IMR-90 (cell line): Measurements from ENCODE around the gene NXN. TPM values are rescaled to one million over a fixed set of nuclear protein-coding genes. Genes with fewer than 3 reads are reported as not detected.

ENCODE experiments used
- ATAC-seq: fragments of 200-7000 bp; cut with Tn5 transposase; 2 replicates; pipeline ENCODE4 v1.9.1; 2020; ENCODE audit warnings: low read depth, mild to moderate bottlenecking, moderate library complexity
- BruUV-seq: library from RNA; stranded (reverse); fragments of 400-500 nt; replicated peaks from 2 replicates; lab custom pipeline; 2021; lab: Mats Ljungman, UMichigan
- CTCF ChIA-PET: fragments of 300-600 bp; formaldehyde crosslinking; extraction: SDS; loops from one replicate; lab custom pipeline; 2021; ENCODE audit warnings: antibody characterized with exemption; lab: Yijun Ruan, JAX
- POLR2A ChIA-PET: fragments of 300-600 bp; sonication (Branson Sonifier 250); formaldehyde crosslinking; loops from one replicate; lab custom pipeline; 2022; ENCODE audit warnings: antibody characterized with exemption; ENCODE audit not compliant: unreplicated experiment; lab: Charles Lee
- DNase-seq: peaks from one replicate; pipeline ENCODE4 v3.0.0; 2013
- H2AFZ ChIP-seq: replicated peaks from 2 replicates; pipeline ENCODE3; 2013; ENCODE audit warnings: low read length, mild to moderate bottlenecking; ENCODE audit not compliant: poor library complexity
- H2AK5ac ChIP-seq: 2 replicates; pipeline ENCODE4 v1.6.1; 2013; ENCODE audit warnings: low read depth, low read length, inconsistent platforms
- H2AK9ac ChIP-seq: replicated peaks from 2 replicates; pipeline ENCODE3; 2013; ENCODE audit warnings: mild to moderate bottlenecking, low read depth, low read length, moderate library complexity; ENCODE audit not compliant: poor library complexity
- H2BK120ac ChIP-seq: 2 replicates; pipeline ENCODE4 v1.6.1; 2013; ENCODE audit warnings: low read depth, low read length, inconsistent platforms
- H2BK15ac ChIP-seq: 3 replicates; pipeline ENCODE4 v1.6.1; 2013; ENCODE audit warnings: low read depth, low read length, inconsistent platforms
- H2BK20ac ChIP-seq: 2 replicates; pipeline ENCODE4 v1.6.1; 2013; ENCODE audit warnings: low read depth, mild to moderate bottlenecking, inconsistent platforms, low read length, moderate library complexity
- H2BK5ac ChIP-seq: 2 replicates; pipeline ENCODE4 v1.6.1; 2013; ENCODE audit warnings: mild to moderate bottlenecking, low read depth, low read length, inconsistent platforms; ENCODE audit not compliant: poor library complexity, severe bottlenecking
- H3K14ac ChIP-seq: replicated peaks from 2 replicates; pipeline ENCODE4 v1.6.1; 2013; ENCODE audit warnings: low read depth, low read length, inconsistent platforms
- H3K18ac ChIP-seq: 2 replicates; pipeline ENCODE4 v1.6.1; 2013; ENCODE audit warnings: low read depth, low read length, control low read depth
- H3K23ac ChIP-seq: 2 replicates; pipeline ENCODE4 v1.6.1; 2013; ENCODE audit warnings: low read depth, low read length, inconsistent platforms
- H3K27ac ChIP-seq: 2 replicates; pipeline ENCODE4 v1.5.1; 2013; ENCODE audit warnings: mild to moderate bottlenecking, control low read depth, low read length; ENCODE audit not compliant: insufficient read depth
- H3K27me3 ChIP-seq: 2 replicates; pipeline ENCODE4 v1.6.1; 2013; ENCODE audit warnings: low read length; ENCODE audit not compliant: control insufficient read depth, insufficient read depth
- H3K36me3 ChIP-seq: 2 replicates; pipeline ENCODE4 v1.6.1; 2013; ENCODE audit warnings: low read length, mixed read lengths; ENCODE audit not compliant: control insufficient read depth, insufficient read depth
- H3K4ac ChIP-seq: 2 replicates; pipeline ENCODE4 v1.6.1; 2013; ENCODE audit warnings: low read depth, low read length, inconsistent platforms
- H3K4me1 ChIP-seq: 2 replicates; pipeline ENCODE4 v1.6.1; 2013; ENCODE audit warnings: low read length, mixed read lengths; ENCODE audit not compliant: control insufficient read depth, insufficient read depth
- H3K4me2 ChIP-seq: 2 replicates; pipeline ENCODE4 v1.6.1; 2013; ENCODE audit warnings: low read depth, mild to moderate bottlenecking, control low read depth, low read length, moderate library complexity
- H3K4me3 ChIP-seq: 2 replicates; pipeline ENCODE4 v1.5.1; 2013; ENCODE audit warnings: low read depth, mild to moderate bottlenecking, control low read depth, low read length, moderate library complexity; ENCODE audit not compliant: insufficient read depth
- H3K56ac ChIP-seq: 2 replicates; pipeline ENCODE4 v1.6.1; 2013; ENCODE audit warnings: low read length, inconsistent platforms; ENCODE audit not compliant: insufficient read depth; ENCODE audit errors: extremely low read depth
- H3K79me1 ChIP-seq, 2 experiments: 2 replicates each; pipeline ENCODE4 v1.6.1; 2013; ENCODE audit warnings: low read length in 2 of 2, inconsistent platforms in 1 of 2, low read depth in 1 of 2
- H3K9ac ChIP-seq: 2 replicates; pipeline ENCODE4 v1.6.1; 2013; ENCODE audit warnings: low read depth, low read length, control low read depth
- H3K9me1 ChIP-seq: 2 replicates; pipeline ENCODE4 v1.6.1; 2013; ENCODE audit warnings: low read length, inconsistent platforms; ENCODE audit not compliant: insufficient read depth
- H3K9me3 ChIP-seq: 2 replicates; pipeline ENCODE4 v1.6.1; 2013; ENCODE audit warnings: low read length; ENCODE audit not compliant: control insufficient read depth, insufficient read depth
- H4K20me1 ChIP-seq: 2 replicates; pipeline ENCODE4 v1.6.1; 2013; ENCODE audit warnings: low read length, inconsistent platforms; ENCODE audit not compliant: insufficient read depth
- H4K5ac ChIP-seq: 2 replicates; pipeline ENCODE4 v1.6.1; 2013; ENCODE audit warnings: mild to moderate bottlenecking, low read depth, low read length, control low read depth
- H4K8ac ChIP-seq, 2 experiments: 2 replicates each; pipeline ENCODE4 v1.6.1; 2013; ENCODE audit warnings: low read depth in 2 of 2, low read length in 2 of 2, control low read depth in 1 of 2, inconsistent platforms in 1 of 2
- H4K91ac ChIP-seq: 2 replicates; pipeline ENCODE4 v1.6.1; 2013; ENCODE audit warnings: low read depth, low read length, inconsistent platforms; ENCODE audit not compliant: insufficient read depth
- BHLHE40 ChIP-seq: fragments of 150-350 bp; IDR thresholded peaks from 2 replicates; pipeline ENCODE4 v1.6.1; 2016; ENCODE audit warnings: mild to moderate bottlenecking, low read depth, low read length
- CEBPB ChIP-seq: IDR thresholded peaks from 2 replicates; pipeline ENCODE4 v1.6.1; 2012; ENCODE audit warnings: low read depth, low read length, improper control_type of control experiment
- CHD1 ChIP-seq: IDR thresholded peaks from 2 replicates; pipeline ENCODE4 v1.6.1; 2012; ENCODE audit warnings: low read depth, low read length, improper control_type of control experiment
- FOS ChIP-seq: fragments of 150-350 bp; IDR thresholded peaks from 2 replicates; pipeline ENCODE4 v1.6.1; 2016; ENCODE audit warnings: low read depth, low read length
- MAFK ChIP-seq: IDR thresholded peaks from 2 replicates; pipeline ENCODE4 v1.6.1; 2012; ENCODE audit warnings: low read depth, low read length, improper control_type of control experiment
- MAZ ChIP-seq: IDR thresholded peaks from 2 replicates; pipeline ENCODE4 v1.6.1; 2012; ENCODE audit warnings: low read depth, mild to moderate bottlenecking, low read length, improper control_type of control experiment, moderate library complexity, borderline replicate concordance
- MXI1 ChIP-seq: IDR thresholded peaks from 2 replicates; pipeline ENCODE4 v1.6.1; 2012; ENCODE audit warnings: low read depth, mild to moderate bottlenecking, low read length, moderate library complexity, borderline replicate concordance
- NFE2L2 ChIP-seq: fragments of 150-350 bp; IDR thresholded peaks from 2 replicates; pipeline ENCODE4 v1.6.1; 2016; ENCODE audit warnings: low read depth, mild to moderate bottlenecking, low read length
- POLR2A ChIP-seq: IDR thresholded peaks from 2 replicates; pipeline ENCODE4 v1.6.1; 2012; ENCODE audit warnings: mild to moderate bottlenecking, low read depth, low read length
- RAD21 ChIP-seq: IDR thresholded peaks from 2 replicates; pipeline ENCODE4 v1.6.1; 2012; ENCODE audit warnings: low read length, improper control_type of control experiment
- RCOR1 ChIP-seq: IDR thresholded peaks from 2 replicates; pipeline ENCODE4 v1.6.1; 2012; ENCODE audit warnings: mild to moderate bottlenecking, low read length, improper control_type of control experiment; ENCODE audit not compliant: insufficient replicate concordance
- RFX5 ChIP-seq: IDR thresholded peaks from 2 replicates; pipeline ENCODE4 v1.8.0; 2012; ENCODE audit warnings: low read depth, mild to moderate bottlenecking, low read length, moderate library complexity
- SMC3 ChIP-seq: fragments of 150-350 bp; IDR thresholded peaks from 2 replicates; pipeline ENCODE4 v1.6.1; 2016; ENCODE audit warnings: low read depth, mild to moderate bottlenecking, antibody characterized with exemption, low read length, moderate library complexity
- WGBS, 2 experiments: methylation state at CpG; one replicate each; pipeline versions ENCODE4 v1.1.5 to v1.1.7; 2013; ENCODE audit warnings: missing lambda C conversion rate in 2 of 2; ENCODE audit not compliant: insufficient read length in 1 of 2; ENCODE audit errors: extremely low coverage in 2 of 2; 5-methylcytosine and 5-hydroxymethylcytosine counted together
- dilution Hi-C: fragments of 300-500 bp; cut with HindIII; formaldehyde crosslinking; loops from one replicate; pipeline ENCODE4 v1.14.3; 2018; ENCODE audit warnings: low sequenced_read_pairs; ENCODE audit not compliant: unreplicated experiment
- in situ Hi-C: fragments of 300-500 bp; cut with MboI; formaldehyde crosslinking; loops from 3 replicates; pipeline ENCODE4 v1.14.3; 2019; ENCODE audit warnings: low sequenced_read_pairs, inconsistent platforms, mixed read lengths
- intact Hi-C: fragments of 100-400 bp; cut with micrococcal nuclease; formaldehyde crosslinking; loops from 2 replicates; pipeline ENCODE4 v1.10.0; 2022
- polyA plus RNA-seq, 3 experiments: library from polyadenylated mRNA; depleted of rRNA; stranded (reverse); fragments of >200 nt; gene quantifications; 2 replicates each; pipeline ENCODE4 v1.2.3, GENCODE V29; 2012; ENCODE audit warnings: low replicate concordance in 1 of 3
- total RNA-seq: library from RNA; depleted of rRNA; stranded (reverse); fragments of >200 nt; gene quantifications from 2 replicates; pipeline ENCODE4 v1.2.3, GENCODE V29; 2012
- TF ChIP-seq, protein P1 (sequence below): fragments of 150-350 bp; IDR thresholded peaks from 2 replicates; pipeline ENCODE4 v1.6.1; 2017; ENCODE audit warnings: mild to moderate bottlenecking, antibody characterized with exemption, low read length, low read depth
- TF ChIP-seq, protein P2 (sequence below): fragments of 150-350 bp; IDR thresholded peaks from 2 replicates; pipeline ENCODE4 v1.6.1; 2016; ENCODE audit warnings: low read depth, mild to moderate bottlenecking, low read length, moderate library complexity, borderline replicate concordance
- TF ChIP-seq, protein P3 (sequence below): conservative IDR thresholded peaks from 2 replicates; pipeline ENCODE4 v1.5.1; 2012; ENCODE audit warnings: mild to moderate bottlenecking, low read depth, low read length, improper control_type of control experiment

Gene NXN
- total and polyA plus RNA-seq, 2 of the 4 experiments (the other 2 are of a cell fraction): 52.5 to 116 TPM

DNA sequence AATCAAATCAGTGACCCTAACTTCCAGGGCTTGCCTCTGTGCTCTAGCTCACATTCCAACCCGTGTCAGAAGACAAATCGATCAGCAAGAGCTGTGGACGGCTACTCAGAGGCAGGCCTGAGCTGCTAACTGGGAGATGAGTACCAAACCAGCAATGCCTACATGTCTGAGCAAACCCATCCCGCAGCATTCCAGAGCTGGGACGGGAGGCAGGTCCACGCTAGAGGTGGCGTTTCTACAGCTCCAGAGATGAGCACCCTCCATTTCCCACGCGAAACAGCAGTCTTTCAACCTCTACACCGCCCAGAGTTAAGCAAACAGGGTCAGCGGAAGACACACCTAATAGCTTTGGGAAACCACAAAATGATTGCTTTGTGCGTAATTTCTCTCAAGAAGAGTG lies 6.5 kb downstream of the NXN start:
- CTCF ChIA-PET: no interaction called here
- TF ChIP-seq, protein P1, sequence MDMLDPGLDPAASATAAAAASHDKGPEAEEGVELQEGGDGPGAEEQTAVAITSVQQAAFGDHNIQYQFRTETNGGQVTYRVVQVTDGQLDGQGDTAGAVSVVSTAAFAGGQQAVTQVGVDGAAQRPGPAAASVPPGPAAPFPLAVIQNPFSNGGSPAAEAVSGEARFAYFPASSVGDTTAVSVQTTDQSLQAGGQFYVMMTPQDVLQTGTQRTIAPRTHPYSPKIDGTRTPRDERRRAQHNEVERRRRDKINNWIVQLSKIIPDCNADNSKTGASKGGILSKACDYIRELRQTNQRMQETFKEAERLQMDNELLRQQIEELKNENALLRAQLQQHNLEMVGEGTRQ: no peak
- no peak for TF ChIP-seq SMC3
- no peak for TF ChIP-seq RFX5
- TF ChIP-seq BHLHE40: no peak
- TF ChIP-seq CHD1: no peak
- TF ChIP-seq, protein P2, sequence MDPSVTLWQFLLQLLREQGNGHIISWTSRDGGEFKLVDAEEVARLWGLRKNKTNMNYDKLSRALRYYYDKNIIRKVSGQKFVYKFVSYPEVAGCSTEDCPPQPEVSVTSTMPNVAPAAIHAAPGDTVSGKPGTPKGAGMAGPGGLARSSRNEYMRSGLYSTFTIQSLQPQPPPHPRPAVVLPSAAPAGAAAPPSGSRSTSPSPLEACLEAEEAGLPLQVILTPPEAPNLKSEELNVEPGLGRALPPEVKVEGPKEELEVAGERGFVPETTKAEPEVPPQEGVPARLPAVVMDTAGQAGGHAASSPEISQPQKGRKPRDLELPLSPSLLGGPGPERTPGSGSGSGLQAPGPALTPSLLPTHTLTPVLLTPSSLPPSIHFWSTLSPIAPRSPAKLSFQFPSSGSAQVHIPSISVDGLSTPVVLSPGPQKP: no peak
- TF ChIP-seq RCOR1: no peak
- TF ChIP-seq RAD21: no peak
- TF ChIP-seq NFE2L2: no peak
- TF ChIP-seq MAFK: no peak
- no peak for TF ChIP-seq MAZ
- TF ChIP-seq, protein P3, sequence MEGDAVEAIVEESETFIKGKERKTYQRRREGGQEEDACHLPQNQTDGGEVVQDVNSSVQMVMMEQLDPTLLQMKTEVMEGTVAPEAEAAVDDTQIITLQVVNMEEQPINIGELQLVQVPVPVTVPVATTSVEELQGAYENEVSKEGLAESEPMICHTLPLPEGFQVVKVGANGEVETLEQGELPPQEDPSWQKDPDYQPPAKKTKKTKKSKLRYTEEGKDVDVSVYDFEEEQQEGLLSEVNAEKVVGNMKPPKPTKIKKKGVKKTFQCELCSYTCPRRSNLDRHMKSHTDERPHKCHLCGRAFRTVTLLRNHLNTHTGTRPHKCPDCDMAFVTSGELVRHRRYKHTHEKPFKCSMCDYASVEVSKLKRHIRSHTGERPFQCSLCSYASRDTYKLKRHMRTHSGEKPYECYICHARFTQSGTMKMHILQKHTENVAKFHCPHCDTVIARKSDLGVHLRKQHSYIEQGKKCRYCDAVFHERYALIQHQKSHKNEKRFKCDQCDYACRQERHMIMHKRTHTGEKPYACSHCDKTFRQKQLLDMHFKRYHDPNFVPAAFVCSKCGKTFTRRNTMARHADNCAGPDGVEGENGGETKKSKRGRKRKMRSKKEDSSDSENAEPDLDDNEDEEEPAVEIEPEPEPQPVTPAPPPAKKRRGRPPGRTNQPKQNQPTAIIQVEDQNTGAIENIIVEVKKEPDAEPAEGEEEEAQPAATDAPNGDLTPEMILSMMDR: no peak
- no peak for TF ChIP-seq MXI1
- no peak for TF ChIP-seq CEBPB
- no peak for TF ChIP-seq POLR2A
- no peak for TF ChIP-seq FOS
- ATAC-seq: no peak

More for the DNA sequence above, 6.5 kb downstream of the NXN start:
- no peak overlapping the region for H2AK5ac ChIP-seq
- H2AFZ ChIP-seq: no peak overlapping the region
- dilution Hi-C loops (no loop called here), in situ Hi-C loops (no loop called here), intact Hi-C loops (no loop called here)
- no peak overlapping the region for H3K4ac ChIP-seq
- peaks cover 36 to 77% of the 10 kb centered on the region in 2 experiments for H3K79me1 ChIP-seq
- no peak overlapping the region for H3K4me2 ChIP-seq
- peaks cover 17% of the 10 kb centered on the region for H3K36me3 ChIP-seq
- no peak for DNase-seq
- H2BK120ac ChIP-seq: no peak overlapping the region
- H3K4me3 ChIP-seq: no peak overlapping the region
- no peak overlapping the region for H2BK15ac ChIP-seq
- H3K9me3 ChIP-seq: no peaks in the 10 kb centered on the region; the same call in 1 of the 2 replicates
- WGBS, 2 experiments: 64% methylated on average over 3 of the region's 12 CpGs; no CpG with 5 or more reads in 1 of the 2 experiments
- no peak overlapping the region for H3K56ac ChIP-seq
- no peak overlapping the region for H3K18ac ChIP-seq
- H4K8ac ChIP-seq: no peak overlapping the region
- BruUV-seq: no TSS peak
- POLR2A ChIA-PET: no interaction called here
- peak overlapping the region; percentile 50 for H2AK9ac ChIP-seq
- H3K23ac ChIP-seq: no peak overlapping the region
- no peak overlapping the region for H2BK20ac ChIP-seq
- no peak overlapping the region for H4K91ac ChIP-seq
- no peak overlapping the region for H3K9ac ChIP-seq
- no peak overlapping the region for H3K27ac ChIP-seq
- no peaks in the 10 kb centered on the region for H3K27me3 ChIP-seq
- H4K20me1 ChIP-seq: peaks cover 88% of the 10 kb centered on the region
- no peak overlapping the region for H3K14ac ChIP-seq
- H3K4me1 ChIP-seq: peaks cover 18% of the 10 kb centered on the region
- no peak overlapping the region for H2BK5ac ChIP-seq
- H3K9me1 ChIP-seq: peaks cover 13% of the 10 kb centered on the region
- no peak overlapping the region for H4K5ac ChIP-seq
